SH-SY5Y (cell line): ENCODE results near the gene HSPB6.
A peak's percentile ranks its signal among the peaks of the same experiment; 100 is the strongest.

ENCODE experiments used
- GATA2 ChIP-seq: IDR thresholded peaks from 2 replicates; pipeline ENCODE4 v1.6.1; 2011; ENCODE audit warnings: mild to moderate bottlenecking, low read depth, low read length
- GATA3 ChIP-seq: IDR thresholded peaks from 2 replicates; pipeline ENCODE4 v1.6.1; 2011; ENCODE audit warnings: low read depth, mild to moderate bottlenecking, low read length, moderate library complexity

The HSPB6 gene

DNA sequence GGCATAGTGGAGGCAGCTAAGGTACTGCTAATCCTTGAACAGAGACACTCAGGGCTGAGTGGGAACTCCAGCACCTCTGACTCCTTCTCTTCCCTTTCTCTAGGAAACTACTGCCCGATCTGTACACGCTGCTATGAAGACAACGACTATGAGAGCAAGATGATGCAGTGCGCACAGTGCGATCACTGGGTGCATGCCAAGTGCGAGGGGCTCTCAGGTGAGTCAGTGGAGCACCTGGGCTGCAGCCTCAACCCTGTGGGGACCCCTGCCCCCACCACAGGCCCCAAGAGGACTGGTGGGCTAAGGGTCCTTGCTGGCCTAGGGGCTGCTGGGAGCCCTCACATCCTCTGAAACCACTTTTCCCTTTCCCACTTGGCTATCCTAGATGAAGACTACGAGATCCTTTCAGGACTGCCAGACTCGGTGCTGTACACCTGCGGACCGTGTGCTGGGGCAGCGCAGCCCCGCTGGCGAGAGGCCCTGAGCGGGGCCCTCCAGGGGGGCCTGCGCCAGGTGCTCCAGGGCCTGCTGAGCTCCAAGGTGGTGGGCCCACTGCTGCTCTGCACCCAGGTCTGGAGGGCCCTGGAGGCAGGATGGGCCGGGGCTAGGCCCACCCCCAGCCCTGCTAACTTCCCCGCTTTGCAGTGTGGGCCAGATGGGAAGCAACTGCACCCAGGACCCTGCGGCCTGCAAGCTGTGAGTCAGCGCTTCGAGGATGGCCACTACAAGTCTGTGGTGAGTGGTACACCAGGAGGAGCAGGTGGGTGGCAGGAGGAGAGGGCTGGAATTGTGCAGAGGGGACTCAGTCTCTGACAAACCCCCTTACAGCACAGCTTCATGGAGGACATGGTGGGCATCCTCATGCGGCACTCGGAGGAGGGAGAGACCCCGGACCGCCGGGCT, 29.5 kb downstream of the HSPB6 start:
- no peak for TF ChIP-seq GATA2
- TF ChIP-seq GATA3 = no peak

DNA sequence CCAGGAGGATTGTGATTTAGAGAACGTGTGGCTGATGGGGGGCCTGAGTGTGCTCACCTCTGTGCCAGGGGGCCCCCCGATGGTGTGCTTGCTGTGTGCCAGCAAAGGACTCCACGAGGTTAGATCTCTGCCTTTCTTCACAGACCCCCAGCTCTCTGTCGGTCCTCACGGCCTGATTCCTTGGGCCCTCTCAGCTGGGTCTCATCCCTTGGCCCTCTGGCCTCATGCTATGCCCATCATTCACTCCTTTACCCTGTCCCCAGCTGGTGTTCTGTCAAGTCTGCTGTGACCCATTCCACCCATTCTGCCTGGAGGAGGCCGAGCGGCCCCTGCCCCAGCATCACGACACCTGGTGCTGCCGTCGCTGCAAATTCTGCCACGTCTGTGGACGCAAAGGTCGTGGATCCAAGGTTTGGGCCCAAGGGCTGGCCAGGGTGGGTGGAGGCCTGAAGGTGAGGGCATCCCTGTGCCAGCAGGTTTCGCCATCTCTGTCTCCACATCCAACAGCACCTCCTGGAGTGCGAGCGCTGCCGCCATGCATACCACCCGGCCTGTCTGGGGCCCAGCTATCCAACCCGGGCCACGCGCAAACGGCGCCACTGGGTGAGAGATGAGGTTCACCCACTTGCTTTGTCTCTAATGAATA, 31.5 kb downstream of the HSPB6 start:
- TF ChIP-seq GATA3 = no peak
- TF ChIP-seq GATA2 = no peak

GRCh38 chr19:35724560-35724959, 32.3 kb downstream of the HSPB6 start:
- TF ChIP-seq GATA2 = no peak

- TF ChIP-seq GATA2 = no peak
- TF ChIP-seq GATA3 = no peak
Observed at GRCh38 chr19:35723671-35724070, 33.2 kb downstream of the HSPB6 start.

GRCh38 chr19:35722897-35723296, 33.9 kb downstream of the HSPB6 start:
- TF ChIP-seq GATA2 (no peak), GATA3 (no peak)

DNA sequence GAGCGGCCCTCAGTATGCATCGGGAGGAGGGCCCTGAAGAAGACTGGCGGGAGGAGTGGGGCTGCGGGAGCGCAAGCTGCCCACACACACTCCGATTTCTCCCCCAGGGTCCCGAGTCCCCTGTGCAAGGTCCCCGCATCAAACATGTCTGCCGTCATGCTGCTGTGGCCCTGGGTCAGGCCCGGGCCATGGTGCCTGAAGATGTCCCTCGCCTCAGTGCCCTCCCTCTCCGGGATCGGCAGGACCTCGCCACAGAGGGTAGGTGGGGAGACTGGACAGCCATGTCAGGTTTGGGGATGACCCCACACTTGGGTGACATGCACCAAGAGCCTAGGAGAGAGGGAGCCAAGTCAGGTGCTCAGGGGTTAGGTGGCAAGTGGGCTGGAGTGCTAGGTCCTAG, 34.4 kb downstream of the HSPB6 start:
- TF ChIP-seq GATA2 = no peak
- TF ChIP-seq GATA3 = no peak

GRCh38 chr19:35721374-35721773, 35.5 kb downstream of the HSPB6 start:
- TF ChIP-seq GATA2 (no peak), GATA3 (no peak)

- TF ChIP-seq GATA2 (no peak), GATA3 (no peak)
Observed at GRCh38 chr19:35720648-35721047, 36.2 kb downstream of the HSPB6 start.

GRCh38 chr19:35720163-35720524, 36.7 kb downstream of the HSPB6 start:
- no peak for TF ChIP-seq GATA3
- no peak for TF ChIP-seq GATA2

- TF ChIP-seq GATA3 (no peak), GATA2 (no peak)
Observed at GRCh38 chr19:35719402-35720162, 37.2 kb downstream of the HSPB6 start.

- no peak for TF ChIP-seq GATA2
- no peak for TF ChIP-seq GATA3
Observed at GRCh38 chr19:35718345-35719041, 38.3 kb downstream of the HSPB6 start.

DNA sequence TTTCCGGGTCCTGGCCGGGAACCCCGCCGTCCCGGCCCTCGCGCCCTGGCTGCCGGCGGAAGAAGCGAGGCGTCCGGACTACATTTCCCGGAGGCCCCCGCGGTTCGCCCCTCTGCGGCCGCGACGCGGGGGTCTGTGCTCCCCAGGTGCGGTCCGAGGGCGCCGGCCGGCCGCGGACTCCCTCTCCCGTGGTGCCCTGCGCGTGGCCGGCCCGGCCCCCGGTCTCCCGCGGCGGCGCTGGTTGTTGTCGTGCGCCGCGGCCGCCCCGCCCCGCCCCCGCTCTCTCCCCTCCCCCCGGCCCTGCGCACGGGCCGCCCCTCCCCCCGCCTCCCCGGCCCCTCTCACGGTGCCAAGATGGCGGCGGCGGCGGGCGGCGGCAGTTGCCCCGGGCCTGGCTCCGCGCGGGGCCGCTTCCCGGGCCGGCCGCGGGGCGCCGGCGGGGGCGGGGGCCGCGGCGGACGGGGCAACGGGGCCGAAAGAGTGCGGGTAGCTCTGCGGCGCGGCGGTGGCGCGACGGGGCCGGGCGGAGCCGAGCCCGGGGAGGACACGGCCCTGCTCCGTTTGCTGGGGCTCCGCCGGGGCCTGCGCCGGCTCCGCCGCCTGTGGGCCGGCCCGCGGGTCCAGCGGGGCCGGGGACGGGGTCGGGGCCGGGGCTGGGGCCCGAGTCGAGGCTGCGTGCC, 39.0 kb downstream of the HSPB6 start, which contains the start of gene KMT2B:
TSS of gene KMT2B (plus strand) at position 339 of the 680 bp plus-strand sequence. CDS start at position 355, 16 bp downstream.
- TF ChIP-seq GATA2 (no peak), GATA3 (no peak)

- TF ChIP-seq GATA3 = no peak
- 0 out of 2 replicates have a peak, but pooled peaks have one; percentile 15 for TF ChIP-seq GATA2
Observed at GRCh38 chr19:35716801-35717664, 39.8 kb downstream of the HSPB6 start.
